Retinal pigment epithelial cell (primary cell): ENCODE data around the gene CMIP.

Experiments
- DNase-seq: peaks from one replicate; pipeline ENCODE4 v3.0.0-alpha.2; 2010; ENCODE audit warnings: low read depth
- H3K4me3 ChIP-seq: 2 replicates; pipeline ENCODE4 v1.5.1; 2011; ENCODE audit warnings: mild to moderate bottlenecking, low read length, control low read depth, moderate library complexity
- TF ChIP-seq, protein P1 (sequence below): conservative IDR thresholded peaks from 2 replicates; pipeline ENCODE4 v1.5.1; 2011; ENCODE audit warnings: low read depth, low read length, control low read depth, inconsistent platforms

Gene CMIP

DNA sequence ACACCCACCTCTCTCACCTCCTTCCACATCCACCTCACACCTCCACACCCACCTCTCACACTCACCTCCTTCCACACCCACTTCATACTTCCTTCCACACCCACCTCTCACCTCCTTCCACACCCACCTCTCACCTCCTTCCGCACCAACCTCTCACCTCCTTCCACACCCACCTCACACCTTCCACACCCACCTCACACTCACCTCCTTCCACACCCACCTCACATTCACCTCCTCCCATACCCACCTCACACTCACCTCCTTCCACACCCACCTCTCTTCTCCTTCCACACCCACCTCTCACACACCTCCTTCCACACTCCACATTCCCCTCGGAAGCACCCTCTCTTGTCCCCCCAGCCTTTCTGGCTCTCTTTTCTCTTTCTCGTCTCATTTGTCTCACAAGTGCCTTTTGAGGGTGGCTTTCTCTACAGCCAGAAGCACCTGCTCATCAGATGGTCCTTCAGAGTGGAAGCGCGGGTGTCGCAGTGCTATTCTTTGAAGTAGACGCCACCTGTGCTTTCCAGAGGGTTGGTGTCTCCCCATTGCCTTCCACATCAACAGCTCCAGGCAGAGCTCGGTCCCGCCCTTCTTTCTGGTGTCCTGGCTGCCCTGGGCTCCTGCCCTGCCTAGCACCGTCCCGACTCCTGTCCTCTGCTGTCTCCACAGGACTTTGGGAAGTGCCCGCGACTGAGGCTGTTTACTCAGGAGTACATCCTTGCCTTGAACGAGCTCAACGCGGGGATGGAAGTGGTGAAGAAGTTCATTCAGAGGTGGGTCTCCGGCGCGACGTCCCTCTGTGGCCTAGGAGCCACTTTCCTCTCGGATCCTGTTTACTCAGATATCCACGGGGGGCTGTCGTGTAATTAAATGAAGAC, 225.1 kb downstream of the CMIP start:
- no peak overlapping the region for H3K4me3 ChIP-seq
- TF ChIP-seq, protein P1, sequence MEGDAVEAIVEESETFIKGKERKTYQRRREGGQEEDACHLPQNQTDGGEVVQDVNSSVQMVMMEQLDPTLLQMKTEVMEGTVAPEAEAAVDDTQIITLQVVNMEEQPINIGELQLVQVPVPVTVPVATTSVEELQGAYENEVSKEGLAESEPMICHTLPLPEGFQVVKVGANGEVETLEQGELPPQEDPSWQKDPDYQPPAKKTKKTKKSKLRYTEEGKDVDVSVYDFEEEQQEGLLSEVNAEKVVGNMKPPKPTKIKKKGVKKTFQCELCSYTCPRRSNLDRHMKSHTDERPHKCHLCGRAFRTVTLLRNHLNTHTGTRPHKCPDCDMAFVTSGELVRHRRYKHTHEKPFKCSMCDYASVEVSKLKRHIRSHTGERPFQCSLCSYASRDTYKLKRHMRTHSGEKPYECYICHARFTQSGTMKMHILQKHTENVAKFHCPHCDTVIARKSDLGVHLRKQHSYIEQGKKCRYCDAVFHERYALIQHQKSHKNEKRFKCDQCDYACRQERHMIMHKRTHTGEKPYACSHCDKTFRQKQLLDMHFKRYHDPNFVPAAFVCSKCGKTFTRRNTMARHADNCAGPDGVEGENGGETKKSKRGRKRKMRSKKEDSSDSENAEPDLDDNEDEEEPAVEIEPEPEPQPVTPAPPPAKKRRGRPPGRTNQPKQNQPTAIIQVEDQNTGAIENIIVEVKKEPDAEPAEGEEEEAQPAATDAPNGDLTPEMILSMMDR, result no peak
- DNase-seq, result no peak

DNA sequence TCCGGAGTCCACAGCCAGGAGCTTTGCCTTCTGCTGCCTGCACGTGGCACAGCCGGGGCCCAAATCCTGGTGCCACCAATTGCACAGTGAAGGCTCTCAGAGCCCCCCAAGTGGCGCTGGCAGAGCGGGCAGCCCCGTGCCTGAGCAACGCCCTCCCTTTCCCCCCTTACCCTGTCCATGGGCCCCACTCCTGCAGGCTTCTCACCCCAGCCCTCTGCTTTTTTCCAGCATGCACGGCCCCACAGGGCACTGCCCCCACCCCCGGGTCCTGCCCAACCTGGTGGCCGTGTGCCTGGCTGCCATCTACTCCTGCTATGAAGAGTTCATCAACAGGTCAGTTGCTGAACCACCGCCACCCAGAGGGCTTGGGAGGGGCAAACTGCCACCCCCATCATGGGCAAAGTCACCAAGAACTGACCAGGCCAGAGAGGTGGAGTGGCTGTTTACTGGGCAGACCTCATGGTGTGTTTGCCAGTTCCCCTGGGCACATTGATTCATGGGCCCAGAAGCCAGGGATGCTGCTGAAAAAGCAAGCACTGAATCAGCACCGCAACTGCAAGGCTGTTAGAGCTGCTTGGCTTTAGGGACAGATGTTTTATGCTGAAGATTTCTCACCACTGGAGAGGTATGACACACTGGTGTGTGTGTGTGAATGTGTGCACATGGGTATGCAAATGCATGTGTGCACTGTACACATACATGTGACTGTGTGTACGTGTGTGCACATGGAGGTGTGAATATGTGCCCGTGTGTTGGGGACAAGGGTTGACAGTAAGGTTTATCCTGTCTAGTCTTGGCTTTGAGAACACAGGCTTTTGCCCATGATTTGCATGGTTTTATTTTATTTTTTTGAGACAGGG, 227.4 kb downstream of the CMIP start:
- H3K4me3 ChIP-seq, result no peak overlapping the region
- DNase-seq, result no peak
- TF ChIP-seq, protein P1, result no peak

DNA sequence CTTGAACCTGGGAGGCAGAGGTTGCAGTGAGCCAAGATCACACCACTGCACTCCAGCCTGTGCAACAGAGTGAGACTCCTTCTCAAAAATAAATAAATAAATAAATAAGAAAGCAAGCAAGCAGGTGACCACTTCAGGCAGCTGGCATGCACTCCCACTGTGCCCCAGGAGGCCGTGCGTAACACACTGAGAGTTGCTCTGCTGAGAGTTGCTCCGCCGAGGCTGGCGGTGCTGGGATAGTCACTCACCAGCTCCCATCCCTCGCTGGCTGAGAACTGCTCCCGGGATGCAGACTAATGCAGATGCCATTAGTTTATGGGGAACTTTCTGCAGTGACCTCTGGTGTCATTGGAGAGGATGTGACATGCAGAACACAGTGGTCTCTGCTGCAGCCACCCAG, 228.8 kb downstream of the CMIP start:
- DNase-seq, result no peak
- TF ChIP-seq, protein P1, result no peak

GRCh38 chr16:81675662-81676061, 231.1 kb downstream of the CMIP start:
- TF ChIP-seq, protein P1, result no peak
- H3K4me3 ChIP-seq, result no peak overlapping the region
- no peak for DNase-seq

More for the DNA sequence above, 228.8 kb downstream of the CMIP start:
- no peak overlapping the region for H3K4me3 ChIP-seq

DNA sequence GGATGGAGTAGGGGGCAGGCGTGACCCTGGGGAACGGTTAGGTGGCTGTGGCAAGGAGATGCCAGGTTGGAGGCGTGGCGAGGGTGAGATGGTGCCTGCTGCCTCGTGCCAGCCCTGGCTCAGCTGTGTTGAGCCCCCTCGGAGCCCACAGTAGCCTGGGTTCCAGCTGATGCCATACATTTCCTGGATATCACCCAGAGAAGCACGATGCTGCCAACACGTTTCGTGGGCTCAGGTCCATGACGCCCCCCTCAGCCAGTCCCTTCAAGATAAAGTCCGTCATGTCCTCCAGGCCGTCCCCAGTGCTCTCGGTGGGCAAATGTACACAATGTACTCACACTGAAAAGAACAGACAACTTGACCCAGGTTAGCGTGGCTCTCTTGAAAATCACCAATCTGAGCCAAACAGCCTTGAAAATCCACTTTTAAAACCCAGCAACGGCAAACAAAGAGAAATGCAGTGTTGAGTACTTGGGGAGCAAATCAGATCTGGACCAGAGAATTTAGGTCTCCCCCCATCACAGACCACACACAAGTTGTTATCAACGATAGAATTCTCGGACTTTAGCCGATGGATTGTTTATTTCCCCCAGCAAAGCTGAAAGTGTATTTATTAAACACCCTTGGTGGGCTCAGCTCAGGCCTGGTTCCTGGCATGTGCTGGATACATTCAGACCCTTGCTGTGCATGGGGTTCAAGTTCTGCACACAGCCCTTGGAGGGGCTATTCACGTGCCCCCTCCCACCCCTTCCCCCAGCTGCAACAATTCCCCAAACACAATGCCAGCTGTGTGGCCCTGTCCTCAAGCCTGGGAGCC, 231.7 kb downstream of the CMIP start:
- H3K4me3 ChIP-seq, result no peak overlapping the region
- TF ChIP-seq, protein P1, result no peak
- no peak for DNase-seq

DNA sequence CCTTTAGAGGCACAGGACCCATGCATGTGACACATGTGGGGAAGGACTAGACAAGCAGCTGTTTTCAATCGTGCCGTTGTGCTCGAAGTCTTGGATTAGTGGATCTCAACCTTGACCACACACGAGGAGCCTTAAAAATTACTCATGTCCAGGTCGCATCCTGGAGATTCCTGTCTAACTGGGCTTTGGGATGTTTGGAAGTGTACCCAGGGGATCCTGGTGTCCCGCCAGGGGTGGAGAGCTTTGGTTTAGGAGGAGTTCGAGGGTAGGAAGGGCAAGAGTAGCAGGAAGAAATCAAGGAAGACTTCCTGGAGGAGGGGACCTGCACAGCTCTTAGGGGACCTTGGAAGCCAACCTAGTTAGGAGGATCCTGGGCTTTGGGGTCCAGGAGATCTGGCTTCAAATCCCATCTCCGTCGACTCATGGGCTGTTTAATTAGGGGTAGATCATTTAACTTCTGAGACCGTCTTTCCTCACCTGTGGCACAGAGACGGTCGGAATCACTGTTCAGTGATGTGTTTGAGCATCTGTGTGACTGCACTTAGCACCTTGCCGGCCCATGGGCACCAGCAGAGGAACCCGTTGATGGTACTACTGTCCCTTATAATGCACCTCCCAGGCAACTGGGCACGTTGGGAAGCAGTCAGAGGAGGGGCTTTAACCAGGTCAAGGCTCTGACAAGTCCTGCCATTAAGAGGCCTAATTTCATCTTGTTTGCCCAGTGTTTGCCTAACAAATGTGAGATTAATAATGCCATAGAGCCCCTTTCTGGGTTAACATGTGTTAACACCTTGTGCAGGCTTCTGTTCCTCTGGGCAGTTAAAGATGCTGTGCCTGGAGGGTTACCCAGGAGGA, 232.5 kb downstream of the CMIP start:
- no peak overlapping the region for H3K4me3 ChIP-seq
- TF ChIP-seq, protein P1, result no peak
- no peak for DNase-seq
